ENCODE measurements around the gene ZC3H15. TPM values are rescaled to one million over a fixed set of nuclear protein-coding genes. Genes with fewer than 3 reads are reported as not detected.

Gene ZC3H15
- polyA plus RNA-seq = 243 and 301 TPM in 2 replicates

GRCh38 chr2:186485871-186486650 lies at the start of gene ZC3H15:
TSS of gene ZC3H15 (plus strand) at chr2:186486260. CDS start at chr2:186486383, 123 bp downstream.

Other genes starting within 250 kb of the ZC3H15 start
- 210 and 234 TPM in 2 replicates for gene ITGAV, start 103.8 kb downstream of the ZC3H15 start, polyA plus RNA-seq
- 115 and 235 TPM in 2 replicates for gene FAM171B, start 207.8 kb downstream of the ZC3H15 start, polyA plus RNA-seq